WTC11 (cell line): ENCODE measurements around the gene PALM3. TPM values are rescaled to one million over a fixed set of nuclear protein-coding genes. Genes with fewer than 3 reads are reported as not detected.

Experiments used
- ATAC-seq: fragments of 200-7000 bp; cut with Tn5 transposase; 2 replicates; pipeline ENCODE4 v1.10.0; 2021; ENCODE audit warnings: mild to moderate bottlenecking, moderate library complexity
- CTCF ChIA-PET: fragments of 300-600 bp; sonication (Branson Sonifier 250); formaldehyde crosslinking; loops from one replicate; lab custom pipeline; 2021; ENCODE audit warnings: antibody characterized with exemption; lab: Charles Lee
- POLR2A ChIA-PET: fragments of 350-600 bp; sonication (Branson Sonifier 250); formaldehyde crosslinking; loops from one replicate; lab custom pipeline; 2021; ENCODE audit warnings: antibody characterized with exemption; lab: Charles Lee
- DNase-seq: peaks from one replicate; pipeline ENCODE4 v3.0.0; 2021; ENCODE audit warnings: low spot score
- H3K27ac Mint-ChIP-seq: 2 replicates; pipeline ENCODE4 v1.8.0; 2021; ENCODE audit warnings: mixed read lengths
- H3K27me3 Mint-ChIP-seq: 2 replicates; pipeline ENCODE4 v1.8.0; 2021; ENCODE audit warnings: low read depth, mild to moderate bottlenecking, moderate library complexity, mixed read lengths
- H3K36me3 Mint-ChIP-seq: 2 replicates; pipeline ENCODE4 v1.8.0; 2021; ENCODE audit warnings: mixed read lengths
- H3K4me1 Mint-ChIP-seq: 2 replicates; pipeline ENCODE4 v1.8.0; 2022; ENCODE audit warnings: mixed read lengths
- H3K4me3 Mint-ChIP-seq: 2 replicates; pipeline ENCODE4 v1.8.0; 2021; ENCODE audit warnings: mild to moderate bottlenecking, moderate library complexity, mixed read lengths
- H3K9me3 Mint-ChIP-seq: 2 replicates; pipeline ENCODE4 v1.8.0; 2021; ENCODE audit warnings: mixed read lengths
- ATF1 ChIP-seq: sonication (generic); formaldehyde crosslinking; IDR thresholded peaks from 2 replicates; pipeline ENCODE4 v1.8.1; 2023; ENCODE audit warnings: mild to moderate bottlenecking, moderate library complexity, missing genetic modification reagents
- ATF3 ChIP-seq: sonication (generic); formaldehyde crosslinking; conservative IDR thresholded peaks from 2 replicates; pipeline ENCODE4 v1.8.1; 2022; ENCODE audit warnings: mild to moderate bottlenecking, missing genetic modification reagents
- CREB1 ChIP-seq: sonication (generic); formaldehyde crosslinking; IDR thresholded peaks from 2 replicates; pipeline ENCODE4 v1.8.0; 2023; ENCODE audit warnings: mild to moderate bottlenecking, missing genetic modification reagents
- ELF4 ChIP-seq: sonication (generic); formaldehyde crosslinking; IDR thresholded peaks from 2 replicates; pipeline ENCODE4 v1.8.1; 2022; ENCODE audit warnings: low read depth, mild to moderate bottlenecking, moderate library complexity, missing genetic modification reagents
- ETV6 ChIP-seq: sonication (generic); formaldehyde crosslinking; IDR thresholded peaks from 2 replicates; pipeline ENCODE4 v1.8.1; 2022; ENCODE audit warnings: mild to moderate bottlenecking, missing genetic modification reagents
- FOXJ3 ChIP-seq: sonication (generic); formaldehyde crosslinking; IDR thresholded peaks from 2 replicates; pipeline ENCODE4 v1.9.0; 2021; ENCODE audit warnings: missing genetic modification reagents, mild to moderate bottlenecking, borderline replicate concordance
- JUN ChIP-seq: sonication (generic); formaldehyde crosslinking; IDR thresholded peaks from 2 replicates; pipeline ENCODE4 v1.8.0; 2023; ENCODE audit warnings: mild to moderate bottlenecking, missing genetic modification reagents
- MYBL2 ChIP-seq: sonication (generic); formaldehyde crosslinking; IDR thresholded peaks from 2 replicates; pipeline ENCODE4 v1.8.1; 2023; ENCODE audit warnings: mild to moderate bottlenecking, moderate library complexity, missing genetic modification reagents
- NR1H2 ChIP-seq: sonication (generic); formaldehyde crosslinking; IDR thresholded peaks from 2 replicates; pipeline ENCODE4 v1.9.0; 2021; ENCODE audit warnings: mild to moderate bottlenecking, moderate library complexity, missing genetic modification reagents
- PRDM15 ChIP-seq: sonication (generic); formaldehyde crosslinking; IDR thresholded peaks from 2 replicates; pipeline ENCODE4 v1.8.0; 2022; ENCODE audit warnings: missing genetic modification reagents
- SP1 ChIP-seq: sonication (generic); formaldehyde crosslinking; conservative IDR thresholded peaks from 2 replicates; pipeline ENCODE4 v1.8.1; 2022; ENCODE audit warnings: missing genetic modification reagents
- TCF7 ChIP-seq: sonication (generic); formaldehyde crosslinking; IDR thresholded peaks from 2 replicates; pipeline ENCODE4 v1.8.0; 2022; ENCODE audit warnings: mild to moderate bottlenecking, low read depth, missing genetic modification reagents, moderate library complexity
- TP53 ChIP-seq: sonication (generic); formaldehyde crosslinking; IDR thresholded peaks from 2 replicates; pipeline ENCODE4 v1.8.1; 2023; ENCODE audit warnings: mild to moderate bottlenecking, missing genetic modification reagents
- USF2 ChIP-seq: sonication (generic); formaldehyde crosslinking; IDR thresholded peaks from 2 replicates; pipeline ENCODE4 v1.8.1; 2023; ENCODE audit warnings: mild to moderate bottlenecking, missing genetic modification reagents, moderate library complexity
- ZBTB21 ChIP-seq: sonication (generic); formaldehyde crosslinking; IDR thresholded peaks from 2 replicates; pipeline ENCODE4 v1.8.1; 2023; ENCODE audit warnings: mild to moderate bottlenecking, missing genetic modification reagents, borderline replicate concordance
- ZNF317 ChIP-seq: sonication (generic); formaldehyde crosslinking; IDR thresholded peaks from 2 replicates; pipeline ENCODE4 v1.8.1; 2023; ENCODE audit warnings: low read depth, mild to moderate bottlenecking, moderate library complexity, missing genetic modification reagents, borderline replicate concordance
- total RNA-seq: library from RNA; stranded (reverse); gene quantifications from 3 replicates; pipeline ENCODE4 v1.2.3, GENCODE V29; 2021
- TF ChIP-seq, protein P1 (sequence below): fragments of 250-450 bp; sonication (Bioruptor Pico); conservative IDR thresholded peaks from 2 replicates; pipeline ENCODE4 v1.9.0; 2021; ENCODE audit warnings: mild to moderate bottlenecking
- TF ChIP-seq, protein P2 (sequence below): sonication (generic); formaldehyde crosslinking; IDR thresholded peaks from 2 replicates; pipeline ENCODE4 v1.8.0; 2022; ENCODE audit warnings: mild to moderate bottlenecking, missing genetic modification reagents
- TF ChIP-seq, protein P3 (sequence below): sonication (generic); formaldehyde crosslinking; IDR thresholded peaks from 2 replicates; pipeline ENCODE4 v1.8.0; 2022; ENCODE audit warnings: mild to moderate bottlenecking, missing genetic modification reagents

The PALM3 gene
- total RNA-seq, 1 experiment from 2014 or later, result 31.1 TPM

DNA sequence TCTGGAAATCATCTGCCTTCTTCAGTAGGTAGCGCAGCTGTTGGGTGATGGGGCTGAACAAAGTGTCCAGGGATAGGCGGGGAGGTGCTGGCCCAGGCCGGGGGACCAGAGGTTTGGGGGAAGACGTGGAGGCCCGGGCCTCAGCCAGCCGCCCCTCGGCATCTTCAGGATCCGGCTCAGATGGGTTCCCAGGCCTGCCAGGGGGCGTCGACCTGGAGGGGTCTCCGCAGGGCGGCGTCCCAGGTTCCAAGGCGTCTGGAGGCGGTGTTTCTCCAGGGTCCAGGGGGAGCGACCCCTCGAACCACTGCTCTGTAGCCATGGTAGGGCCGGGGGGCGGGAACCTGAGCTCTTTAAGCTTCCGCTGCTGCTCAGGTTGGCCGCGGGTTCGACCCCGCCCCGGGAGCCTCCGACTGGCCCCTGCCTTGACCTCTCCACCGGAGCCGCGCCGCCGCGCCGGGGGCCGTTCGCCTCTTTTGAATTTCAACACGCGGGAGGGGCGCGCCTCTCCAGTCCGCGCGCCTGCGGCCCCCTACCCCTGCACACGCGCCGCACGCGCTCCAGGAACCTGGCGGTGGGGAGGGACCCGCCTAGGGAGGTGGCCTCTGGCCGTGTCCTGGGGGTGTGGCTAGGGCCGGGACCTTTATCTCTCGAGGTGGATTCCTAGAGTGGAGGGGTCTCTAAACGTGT is 23.6 kb upstream of the PALM3 start, which contains the start of gene C19orf67:
Gene C19orf67, minus strand, starts transcription at position 475 of the 687 bp plus-strand sequence. Its CDS starts 156 bp downstream, at position 319.
- peaks cover 31% of the 10 kb centered on the region for H3K27me3 Mint-ChIP-seq
- no peaks in the 10 kb centered on the region for H3K9me3 Mint-ChIP-seq
- H3K36me3 Mint-ChIP-seq, result peaks cover 18% of the 10 kb centered on the region
- no peak within 1 kb of the TSS for H3K27ac Mint-ChIP-seq
- H3K4me1 Mint-ChIP-seq, result peaks cover 7% of the 10 kb centered on the region
- CTCF ChIA-PET, result interaction anchor here (0.6 to 1.7 kb wide), 13 partner anchors 8 to 395 kb away, joined by 3 to 7 read pairs (median 3); partner anchors contain the start of gene ASF1B
- peak; percentile 59 for DNase-seq
- TF ChIP-seq PRDM15 (CRISPR knock-in tag) (no peak), JUN (CRISPR knock-in tag) (no peak), ZBTB21 (CRISPR knock-in tag) (no peak), ATF1 (CRISPR knock-in tag) (no peak), MYBL2 (no peak), ETV6 (no peak), SP1 (no peak), CREB1 (CRISPR knock-in tag) (no peak), TCF7 (CRISPR knock-in tag) (no peak)
- TF ChIP-seq, protein P1, sequence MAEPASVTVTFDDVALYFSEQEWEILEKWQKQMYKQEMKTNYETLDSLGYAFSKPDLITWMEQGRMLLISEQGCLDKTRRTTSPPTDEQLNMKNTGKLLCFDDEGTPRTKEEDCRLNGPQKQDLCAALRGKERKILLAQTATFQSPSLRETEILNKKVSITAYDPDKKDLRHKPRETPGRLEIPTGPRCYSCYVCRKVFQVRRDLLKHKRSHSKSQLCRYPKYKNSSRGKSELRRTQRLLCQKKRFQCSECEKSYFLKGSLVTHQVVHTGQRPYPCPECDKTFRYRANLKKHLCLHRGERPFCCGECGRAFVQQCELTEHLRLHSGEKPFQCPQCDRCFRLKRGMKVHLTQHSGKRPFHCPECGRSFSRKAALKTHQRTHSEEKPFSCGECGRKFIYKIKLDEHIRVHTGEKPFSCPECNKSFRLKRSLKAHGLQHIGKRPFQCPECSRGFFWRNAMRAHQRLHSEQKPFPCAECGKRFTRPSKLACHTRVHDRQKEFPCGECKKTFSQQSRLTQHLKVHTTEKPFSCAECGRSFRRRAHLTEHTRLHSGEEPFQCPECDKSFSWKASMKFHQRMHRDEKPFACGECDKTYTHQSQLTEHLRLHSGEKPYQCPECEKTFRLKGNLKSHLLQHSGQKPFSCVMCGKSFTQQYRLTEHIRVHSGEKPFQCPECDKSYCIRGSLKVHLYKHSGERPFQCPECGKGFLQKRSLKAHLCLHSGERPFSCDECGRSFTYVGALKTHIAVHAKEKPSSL (CRISPR knock-in tag), result no peak
- peak; percentile 27 for ATAC-seq
- peak within 1 kb of the TSS; percentile 57 for H3K4me3 Mint-ChIP-seq
- POLR2A ChIA-PET, result interaction anchor here (1.1 kb wide), 1 partner anchor 898 kb away, joined by 3 read pairs; no protein-coding TSS in a partner anchor

GRCh38 chr19:14082675-14082960 is 20.7 kb upstream of the PALM3 start:
- Mint-ChIP-seq H3K36me3 (0 out of 2 replicates have a peak, but pooled peaks cover 6% of the 10 kb centered on the region), H3K27ac (no peak overlapping the region), H3K4me1 (peaks cover 3% of the 10 kb centered on the region), H3K27me3 (peaks cover 31% of the 10 kb centered on the region), H3K9me3 (no peaks in the 10 kb centered on the region), H3K4me3 (peak overlapping the region; percentile 89)
- no peak for ATAC-seq
- no peak for TF ChIP-seq ZNF317 (CRISPR knock-in tag)
- no peak for TF ChIP-seq TP53 (CRISPR knock-in tag)
- TF ChIP-seq ATF3 (CRISPR knock-in tag), result no peak
- TF ChIP-seq, protein P2, sequence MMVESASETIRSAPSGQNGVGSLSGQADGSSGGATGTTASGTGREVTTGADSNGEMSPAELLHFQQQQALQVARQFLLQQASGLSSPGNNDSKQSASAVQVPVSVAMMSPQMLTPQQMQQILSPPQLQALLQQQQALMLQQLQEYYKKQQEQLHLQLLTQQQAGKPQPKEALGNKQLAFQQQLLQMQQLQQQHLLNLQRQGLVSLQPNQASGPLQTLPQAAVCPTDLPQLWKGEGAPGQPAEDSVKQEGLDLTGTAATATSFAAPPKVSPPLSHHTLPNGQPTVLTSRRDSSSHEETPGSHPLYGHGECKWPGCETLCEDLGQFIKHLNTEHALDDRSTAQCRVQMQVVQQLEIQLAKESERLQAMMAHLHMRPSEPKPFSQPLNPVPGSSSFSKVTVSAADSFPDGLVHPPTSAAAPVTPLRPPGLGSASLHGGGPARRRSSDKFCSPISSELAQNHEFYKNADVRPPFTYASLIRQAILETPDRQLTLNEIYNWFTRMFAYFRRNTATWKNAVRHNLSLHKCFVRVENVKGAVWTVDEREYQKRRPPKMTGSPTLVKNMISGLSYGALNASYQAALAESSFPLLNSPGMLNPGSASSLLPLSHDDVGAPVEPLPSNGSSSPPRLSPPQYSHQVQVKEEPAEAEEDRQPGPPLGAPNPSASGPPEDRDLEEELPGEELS (CRISPR knock-in tag), result no peak
- TF ChIP-seq ELF4 (CRISPR knock-in tag), result no peak
- TF ChIP-seq, protein P3, sequence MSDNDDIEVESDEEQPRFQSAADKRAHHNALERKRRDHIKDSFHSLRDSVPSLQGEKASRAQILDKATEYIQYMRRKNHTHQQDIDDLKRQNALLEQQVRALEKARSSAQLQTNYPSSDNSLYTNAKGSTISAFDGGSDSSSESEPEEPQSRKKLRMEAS (CRISPR knock-in tag), result no peak
- TF ChIP-seq FOXJ3 (CRISPR knock-in tag), result no peak
- no peak for TF ChIP-seq NR1H2 (CRISPR knock-in tag)
- no peak for TF ChIP-seq USF2
- CTCF ChIA-PET, result interaction anchor here (1.3 to 1.8 kb wide), 3 partner anchors 11 to 32 kb away, joined by 3 to 8 read pairs (median 4); partner anchors contain the start of gene MISP3
- no peak for DNase-seq
- POLR2A ChIA-PET, result no interaction called here
